GM19452 (cell line): ENCODE results near the gene THSD7B.

Source experiments
- ATAC-seq: cut with Tn5 transposase; IDR thresholded peaks from one replicate; pipeline ENCODE4 v1.9.1; 2021; ENCODE audit not compliant: unreplicated experiment

Gene THSD7B

GRCh38 chr2:136818839-136819238 is 53.5 kb downstream of the THSD7B start:
- ATAC-seq: no peak

- ATAC-seq: no peak
These were observed 57.9 kb downstream of the THSD7B start for GRCh38 chr2:136823291-136823690.

GRCh38 chr2:136828162-136828561 is 62.8 kb downstream of the THSD7B start:
- no peak for ATAC-seq

GRCh38 chr2:136828774-136829173 is 63.4 kb downstream of the THSD7B start:
- no peak for ATAC-seq

GRCh38 chr2:136844546-136844945 is 79.2 kb downstream of the THSD7B start:
- no peak for ATAC-seq

GRCh38 chr2:136858656-136859055 is 93.3 kb downstream of the THSD7B start:
- no peak for ATAC-seq

GRCh38 chr2:136860443-136860958 is 95.2 kb downstream of the THSD7B start:
- no peak for ATAC-seq

GRCh38 chr2:136863468-136863867 is 98.1 kb downstream of the THSD7B start:
- ATAC-seq: no peak

- ATAC-seq: no peak
These were observed 98.5 kb downstream of the THSD7B start for GRCh38 chr2:136863874-136864273.

GRCh38 chr2:136871424-136871823 is 106.1 kb downstream of the THSD7B start:
- no peak for ATAC-seq

- no peak for ATAC-seq
These were observed 108.9 kb downstream of the THSD7B start for GRCh38 chr2:136874258-136874657.

- ATAC-seq: no peak
These were observed 125.8 kb downstream of the THSD7B start for GRCh38 chr2:136891100-136891499.

GRCh38 chr2:136894007-136894634 is 128.8 kb downstream of the THSD7B start:
- ATAC-seq: no peak

- ATAC-seq: no peak
These were observed 136.4 kb downstream of the THSD7B start for GRCh38 chr2:136901732-136902131.

- no peak for ATAC-seq
These were observed 140.4 kb downstream of the THSD7B start for GRCh38 chr2:136905779-136906178.

- no peak for ATAC-seq
These were observed 144.4 kb downstream of the THSD7B start for GRCh38 chr2:136909777-136910176.

- ATAC-seq: no peak
These were observed 150.8 kb downstream of the THSD7B start for GRCh38 chr2:136916131-136916530.

GRCh38 chr2:136917411-136917881 is 152.1 kb downstream of the THSD7B start:
- no peak for ATAC-seq

- ATAC-seq: no peak
These were observed 154.3 kb downstream of the THSD7B start for GRCh38 chr2:136919682-136920081.

- no peak for ATAC-seq
These were observed 155.4 kb downstream of the THSD7B start for GRCh38 chr2:136920652-136921333.

- no peak for ATAC-seq
These were observed 161.8 kb downstream of the THSD7B start for GRCh38 chr2:136927156-136927555.

GRCh38 chr2:136929531-136929930 is 164.2 kb downstream of the THSD7B start:
- no peak for ATAC-seq
